ENCODE data around the gene CORO1C.

GRCh38 chr12:108622421-108622820, 108.9 kb downstream of the CORO1C start:
- TF ChIP-seq, protein P1, sequence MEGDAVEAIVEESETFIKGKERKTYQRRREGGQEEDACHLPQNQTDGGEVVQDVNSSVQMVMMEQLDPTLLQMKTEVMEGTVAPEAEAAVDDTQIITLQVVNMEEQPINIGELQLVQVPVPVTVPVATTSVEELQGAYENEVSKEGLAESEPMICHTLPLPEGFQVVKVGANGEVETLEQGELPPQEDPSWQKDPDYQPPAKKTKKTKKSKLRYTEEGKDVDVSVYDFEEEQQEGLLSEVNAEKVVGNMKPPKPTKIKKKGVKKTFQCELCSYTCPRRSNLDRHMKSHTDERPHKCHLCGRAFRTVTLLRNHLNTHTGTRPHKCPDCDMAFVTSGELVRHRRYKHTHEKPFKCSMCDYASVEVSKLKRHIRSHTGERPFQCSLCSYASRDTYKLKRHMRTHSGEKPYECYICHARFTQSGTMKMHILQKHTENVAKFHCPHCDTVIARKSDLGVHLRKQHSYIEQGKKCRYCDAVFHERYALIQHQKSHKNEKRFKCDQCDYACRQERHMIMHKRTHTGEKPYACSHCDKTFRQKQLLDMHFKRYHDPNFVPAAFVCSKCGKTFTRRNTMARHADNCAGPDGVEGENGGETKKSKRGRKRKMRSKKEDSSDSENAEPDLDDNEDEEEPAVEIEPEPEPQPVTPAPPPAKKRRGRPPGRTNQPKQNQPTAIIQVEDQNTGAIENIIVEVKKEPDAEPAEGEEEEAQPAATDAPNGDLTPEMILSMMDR (IDR thresholded peaks at IDR 0.05; ENCODE audit: borderline replicate concordance, extremely low read depth, low read length, poor library complexity, severe bottlenecking), result no peak
- no peak for TF ChIP-seq EZH2 (IDR thresholded peaks at IDR 0.05; ENCODE audit: borderline replicate concordance, low read depth, low read length, severe bottlenecking)

Data from DND-41 (cell line).